GM12878 (cell line): ENCODE data around the gene CLPTM1L. TPM values are rescaled to one million over a fixed set of nuclear protein-coding genes. Genes with fewer than 3 reads are reported as not detected.

Experiments used
- ATAC-seq: fragments of 200-7000 bp; cut with Tn5 transposase; 3 replicates; pipeline ENCODE4 v1.9.1; 2020; ENCODE audit warnings: mild to moderate bottlenecking, moderate library complexity
- BruUV-seq: library from RNA; stranded (reverse); fragments of 400-500 nt; replicated peaks from 2 replicates; lab custom pipeline; 2021; lab: Mats Ljungman, UMichigan
- CTCF ChIA-PET: fragments of 300-600 bp; sonication (Branson Sonifier 250); formaldehyde crosslinking; extraction: SDS; loops from one replicate; lab custom pipeline; 2021; ENCODE audit warnings: inconsistent platforms; lab: Yijun Ruan, JAX
- POLR2A ChIA-PET: fragments of 350-600 bp; formaldehyde crosslinking; extraction: SDS; loops from one replicate; lab custom pipeline; 2021; ENCODE audit warnings: inconsistent platforms; lab: Charles Lee
- RAD21 ChIA-PET: fragments of 300-600 bp; sonication (Branson Sonifier 250); formaldehyde crosslinking; loops from one replicate; lab custom pipeline; 2023; ENCODE audit warnings: antibody characterized with exemption; ENCODE audit not compliant: unreplicated experiment; lab: Charles Lee
- SMC1A ChIA-PET: fragments of 300-600 bp; sonication (Branson Sonifier 250); formaldehyde crosslinking; loops from one replicate; lab custom pipeline; 2023; ENCODE audit not compliant: unreplicated experiment, uncharacterized antibody; lab: Charles Lee
- DNase-seq: peaks from one replicate; pipeline ENCODE4 v3.0.0-alpha.2; 2011; ENCODE audit warnings: low read depth, low spot score
- FAIRE-seq: peaks from 3 replicates; lab custom pipeline; 2011; peaks lifted over from hg19 to GRCh38; lab: Jason Lieb, UNC
- H2AFZ ChIP-seq: 2 replicates; pipeline ENCODE4 v1.6.0; 2011; ENCODE audit warnings: low read depth, low read length, control low read depth; ENCODE audit not compliant: control insufficient read depth
- H3K27ac ChIP-seq: 2 replicates; pipeline ENCODE4 v1.5.1; 2011; ENCODE audit warnings: control low read depth; ENCODE audit not compliant: control insufficient read depth, insufficient read depth
- H3K27me3 ChIP-seq, 2 experiments: replicated peaks in 1 of 2; 2 replicates each; pipeline versions ENCODE4 v1.6.0 to v1.6.1; 2011; ENCODE audit warnings: low read length in 1 of 2; ENCODE audit not compliant: control insufficient read depth in 2 of 2, insufficient read depth in 2 of 2
- H3K36me3 ChIP-seq, 2 experiments: 2 replicates each; pipeline ENCODE4 v1.5.1; 2011; ENCODE audit warnings: low read length in 1 of 2; ENCODE audit not compliant: control insufficient read depth in 2 of 2, insufficient read depth in 2 of 2
- H3K4me1 ChIP-seq: 2 replicates; pipeline ENCODE4 v1.6.1; 2011; ENCODE audit warnings: mild to moderate bottlenecking, low read length, moderate library complexity, mixed read lengths; ENCODE audit not compliant: control insufficient read depth, insufficient read depth
- H3K4me2 ChIP-seq: 2 replicates; pipeline ENCODE4 v1.6.0; 2011; ENCODE audit warnings: control low read depth; ENCODE audit not compliant: control insufficient read depth, insufficient read depth
- H3K4me3 ChIP-seq: fragments of 200-600 bp; sonication (generic); 2 replicates; pipeline ENCODE4 v1.5.1; 2016
- H3K79me2 ChIP-seq: 2 replicates; pipeline ENCODE4 v1.6.0; 2011; ENCODE audit warnings: low read length; ENCODE audit not compliant: control insufficient read depth, insufficient read depth
- H3K9ac ChIP-seq: 2 replicates; pipeline ENCODE4 v1.8.0; 2011; ENCODE audit warnings: low read length, control low read depth, mixed read lengths; ENCODE audit not compliant: control insufficient read depth, insufficient read depth
- H3K9me3 ChIP-seq: replicated peaks from 3 replicates; pipeline ENCODE4 v1.5.1; 2011; ENCODE audit warnings: mild to moderate bottlenecking, low read length; ENCODE audit not compliant: control insufficient read depth, insufficient read depth
- H4K20me1 ChIP-seq: 2 replicates; pipeline ENCODE4 v1.6.0; 2011; ENCODE audit not compliant: control insufficient read depth, insufficient read depth
- MXI1 ChIP-seq: fragments of 150-350 bp; IDR thresholded peaks from 2 replicates; pipeline ENCODE4 v1.6.1; 2011; ENCODE audit warnings: low read depth, mild to moderate bottlenecking, inconsistent platforms, low read length, improper control_type of control experiment
- SPI1 ChIP-seq: IDR thresholded peaks from 2 replicates; pipeline ENCODE4 v1.6.1; 2011; ENCODE audit warnings: low read depth, mild to moderate bottlenecking, low read length, moderate library complexity, borderline replicate concordance; ENCODE audit not compliant: insufficient read depth
- ZNF384 ChIP-seq: IDR thresholded peaks from 2 replicates; pipeline ENCODE4 v1.6.1; 2012; ENCODE audit warnings: low read depth, mild to moderate bottlenecking, low read length, improper control_type of control experiment, borderline replicate concordance
- ZNF622 ChIP-seq: fragments of 450-650 bp; IDR thresholded peaks from 2 replicates; pipeline ENCODE4 v1.6.1; 2017; ENCODE audit warnings: mild to moderate bottlenecking, inconsistent platforms
- WGBS: methylation state at CpG from one replicate; pipeline ENCODE4 v1.1.6; 2016; ENCODE audit warnings: low lambda C conversion rate; ENCODE audit not compliant: insufficient replicate concordance, insufficient coverage; ENCODE audit errors: missing lambda C conversion rate; 5-methylcytosine and 5-hydroxymethylcytosine counted together
- in situ Hi-C: fragments of 300-500 bp; cut with MboI; formaldehyde crosslinking; loops from 9 replicates; pipeline ENCODE4 v1.14.3; 2018; ENCODE audit warnings: mixed read lengths
- intact Hi-C: fragments of 100-400 bp; cut with micrococcal nuclease; formaldehyde crosslinking; loops from one replicate; pipeline ENCODE4 v1.14.2; 2022; ENCODE audit not compliant: unreplicated experiment
- polyA plus RNA-seq, 11 experiments: library from polyadenylated mRNA; depleted of rRNA in 4 of 11; unstranded in 6 of 11; stranded (reverse) in 5 of 11; fragments of >200 nt; fragmentation: Nextera tagmentation in 4 of 11; fragmentation: Illumina TruSeq in 1 of 11; extraction: Ambion mirVana in 4 of 11; extraction: Trizol in 1 of 11; gene quantifications; 1 replicate in 1 of 11; 2 replicates in 10 of 11; pipeline versions ENCODE4 v1.2.1 to v1.2.3, GENCODE V29; 2011 to 2016; ENCODE audit warnings: inconsistent platforms in 2 of 11, missing spikeins in 2 of 11, low read depth in 1 of 11
- total RNA-seq, 4 experiments: library from RNA; depleted of rRNA in 3 of 4; stranded (reverse); fragments of >200 nt in 3 of 4; fragmentation: Illumina TruSeq in 1 of 4; extraction: Trizol in 1 of 4; gene quantifications; 2 replicates each; pipeline versions ENCODE4 v1.2.1 to v1.2.3, GENCODE V29; 2013 to 2021

CLPTM1L gene
- total and polyA plus RNA-seq, 10 of the 15 experiments (the other 5 are each of a cell fraction or from before 2014, with no cell fraction given): 2.9 to 278 (median 135) TPM

- no peaks in the 10 kb centered on the region for H3K79me2 ChIP-seq
- DNase-seq: no peak
- no peak for FAIRE-seq
- H3K36me3 ChIP-seq: no peaks in the 10 kb centered on the region
- SMC1A ChIA-PET: interaction anchor here (0.7 kb wide), 1 partner anchor 28 kb away, joined by 3 read pairs; no protein-coding TSS in a partner anchor
- 12% methylated on average over 13 of the region's 13 CpGs for WGBS
- H3K4me3 ChIP-seq: no peak overlapping the region
- H3K4me1 ChIP-seq: peaks cover 5% of the 10 kb centered on the region
- CTCF ChIA-PET: no interaction called here
- POLR2A ChIA-PET: no interaction called here
- H3K9me3 ChIP-seq: no peaks in the 10 kb centered on the region
- no peak overlapping the region for H3K9ac ChIP-seq
- BruUV-seq: no TSS peak
- H3K4me2 ChIP-seq: no peak overlapping the region
- no peak overlapping the region for H2AFZ ChIP-seq
- in situ Hi-C loops (no loop called here), intact Hi-C loops (no loop called here)
- RAD21 ChIA-PET: interaction anchor here (0.6 kb wide), 1 partner anchor 9 kb away, joined by 3 read pairs; no protein-coding TSS in a partner anchor
- TF ChIP-seq SPI1 (0 out of 2 replicates have a peak, but pooled peaks have one; percentile 13), ZNF622 (no peak)
- ATAC-seq: peak; percentile 74
- peaks cover 0 to 1% of the 10 kb centered on the region in 2 experiments; a peak in 2 of 4 replicates for H3K27me3 ChIP-seq
- no peak overlapping the region for H3K27ac ChIP-seq
- no peaks in the 10 kb centered on the region; the same call in 1 of the 2 replicates for H4K20me1 ChIP-seq
These were observed 26.5 kb upstream of the CLPTM1L start for GRCh38 chr5:1371218-1371971.

- Histone ChIP-seq H3K4me3 (no peak overlapping the region), H4K20me1 (no peaks in the 10 kb centered on the region; the same call in 1 of the 2 replicates), H3K9me3 (no peaks in the 10 kb centered on the region), H3K4me2 (no peak overlapping the region), H3K27ac (no peak overlapping the region), H3K36me3 (no peaks in the 10 kb centered on the region), H3K9ac (no peak overlapping the region), H3K27me3 (no peaks in the 10 kb centered on the region; a peak in 2 of 4 replicates), H3K4me1 (peaks cover 9% of the 10 kb centered on the region), H2AFZ (no peak overlapping the region), H3K79me2 (no peaks in the 10 kb centered on the region)
- ChIA-PET RAD21 (no interaction called here), SMC1A (no interaction called here), CTCF (no interaction called here), POLR2A (no interaction called here)
- DNase-seq: no peak
- intact Hi-C loops (no loop called here), in situ Hi-C loops (no loop called here)
- BruUV-seq: no TSS peak
- ATAC-seq: no peak
- FAIRE-seq: no peak
- WGBS: 50% methylated on average over 7 of the region's 7 CpGs
- no peak for TF ChIP-seq MXI1
- TF ChIP-seq ZNF384: no peak
- TF ChIP-seq, all 136 proteins: peak for 0
These were observed 25.1 kb upstream of the CLPTM1L start for GRCh38 chr5:1370006-1370405.
